Esophagus squamous epithelium (tissue), 4 donors: ENCODE data around the gene NEMF.

Experiments
- POLR2A ChIP-seq, 4 donors: fragments of 450-650 bp; IDR thresholded peaks; one replicate each; pipeline ENCODE4 v1.6.1; 2017; ENCODE audit warnings: antibody characterized with exemption in 4 of 4, mild to moderate bottlenecking in 4 of 4, moderate library complexity in 3 of 4
- TF ChIP-seq, protein P1 (sequence below), 6 experiments: fragments of 450-650 bp in 4 of 6; fragments of 200-600 bp in 2 of 6; sonication (generic) in 2 of 6; IDR thresholded peaks; one replicate each; pipeline ENCODE4 v1.5.1; 2016 to 2019; ENCODE audit warnings: antibody characterized with exemption in 6 of 6, mild to moderate bottlenecking in 4 of 6, moderate library complexity in 4 of 6

DNA sequence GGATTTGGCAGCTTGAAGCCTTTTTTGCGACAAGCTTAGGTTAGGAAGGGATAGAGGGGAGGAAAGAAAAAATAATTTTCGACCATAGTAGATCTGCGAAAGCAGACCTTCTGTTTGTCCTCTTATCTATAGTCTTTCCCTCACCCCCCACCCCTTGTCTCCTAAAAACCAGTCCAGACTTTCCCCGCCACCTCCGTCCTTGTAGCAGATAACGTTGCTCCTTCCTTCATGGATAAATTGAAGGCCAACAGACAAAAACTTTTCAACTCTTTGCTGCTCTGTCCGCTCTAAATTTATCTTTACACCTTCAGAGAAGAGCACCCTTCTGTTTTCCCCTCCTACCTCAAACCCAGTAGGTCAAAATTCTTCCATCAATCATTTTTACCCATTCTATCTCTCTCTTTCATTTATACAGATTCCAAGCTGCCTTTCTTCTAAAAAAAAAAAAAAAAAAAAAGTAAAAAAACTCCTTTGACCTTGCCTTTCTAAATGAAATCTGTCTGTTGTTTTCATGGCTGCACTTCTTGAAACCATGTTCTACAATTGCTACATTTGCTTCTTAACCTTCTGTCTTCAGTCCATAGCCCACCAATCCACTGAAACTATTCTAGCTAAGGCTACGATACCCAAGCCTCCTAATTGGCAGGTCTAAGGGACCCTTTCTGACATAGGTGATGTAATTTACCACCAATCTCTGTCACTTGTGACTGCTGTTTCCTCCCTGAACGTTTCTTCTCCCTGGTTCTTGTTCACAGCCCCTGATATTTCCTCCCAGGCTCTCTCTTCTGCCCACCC lies 11.1 kb upstream of the NEMF start:
- TF ChIP-seq, protein P1, sequence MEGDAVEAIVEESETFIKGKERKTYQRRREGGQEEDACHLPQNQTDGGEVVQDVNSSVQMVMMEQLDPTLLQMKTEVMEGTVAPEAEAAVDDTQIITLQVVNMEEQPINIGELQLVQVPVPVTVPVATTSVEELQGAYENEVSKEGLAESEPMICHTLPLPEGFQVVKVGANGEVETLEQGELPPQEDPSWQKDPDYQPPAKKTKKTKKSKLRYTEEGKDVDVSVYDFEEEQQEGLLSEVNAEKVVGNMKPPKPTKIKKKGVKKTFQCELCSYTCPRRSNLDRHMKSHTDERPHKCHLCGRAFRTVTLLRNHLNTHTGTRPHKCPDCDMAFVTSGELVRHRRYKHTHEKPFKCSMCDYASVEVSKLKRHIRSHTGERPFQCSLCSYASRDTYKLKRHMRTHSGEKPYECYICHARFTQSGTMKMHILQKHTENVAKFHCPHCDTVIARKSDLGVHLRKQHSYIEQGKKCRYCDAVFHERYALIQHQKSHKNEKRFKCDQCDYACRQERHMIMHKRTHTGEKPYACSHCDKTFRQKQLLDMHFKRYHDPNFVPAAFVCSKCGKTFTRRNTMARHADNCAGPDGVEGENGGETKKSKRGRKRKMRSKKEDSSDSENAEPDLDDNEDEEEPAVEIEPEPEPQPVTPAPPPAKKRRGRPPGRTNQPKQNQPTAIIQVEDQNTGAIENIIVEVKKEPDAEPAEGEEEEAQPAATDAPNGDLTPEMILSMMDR (IDR thresholded peaks at IDR 0.05), result no peak
- no peak for TF ChIP-seq POLR2A (IDR thresholded peaks at IDR 0.05)
